HG03571 (cell line): ENCODE results near the gene HSPA4.
A peak's percentile ranks its signal among the peaks of the same experiment; 100 is the strongest.
"Not testable (repeated sequence)": the region's sequence is repeated elsewhere in the genome, so short reads cannot be mapped to it uniquely, and the experiment has no call there.

Experiments used
- ATAC-seq: cut with Tn5 transposase; IDR thresholded peaks from one replicate; pipeline ENCODE4 v1.9.1; 2021; ENCODE audit not compliant: unreplicated experiment

Gene HSPA4

GRCh38 chr5:133051542-133052316, at the start of gene HSPA4:
Gene HSPA4, plus strand, starts transcription at chr5:133052013. Its CDS starts 238 bp downstream, at chr5:133052251.
- peak; percentile 78 for ATAC-seq

- ATAC-seq = no peak
Measured at GRCh38 chr5:133006653-133007052, 45.2 kb upstream of the HSPA4 start.

GRCh38 chr5:133008455-133008854, 43.4 kb upstream of the HSPA4 start:
- not testable (repeated sequence) for ATAC-seq

GRCh38 chr5:133015466-133015865, 36.3 kb upstream of the HSPA4 start:
- ATAC-seq = no peak

GRCh38 chr5:133017964-133018363, 33.8 kb upstream of the HSPA4 start:
- ATAC-seq = no peak

- not testable (repeated sequence) for ATAC-seq
Measured at GRCh38 chr5:133019471-133019870, 32.3 kb upstream of the HSPA4 start.

- peak; percentile 97 for ATAC-seq
Measured at GRCh38 chr5:133025804-133026663, 25.8 kb upstream of the HSPA4 start, which contains the start of gene ZCCHC10. Gene ZCCHC10, minus strand, starts transcription at chr5:133026549. Its CDS starts 12 bp downstream, at chr5:133026537.

- ATAC-seq = no peak
Measured at GRCh38 chr5:133026664-133027153, 25.1 kb upstream of the HSPA4 start.

GRCh38 chr5:133029416-133029815, 22.4 kb upstream of the HSPA4 start:
- no peak for ATAC-seq

GRCh38 chr5:133030343-133031005, 21.3 kb upstream of the HSPA4 start:
- no peak for ATAC-seq

GRCh38 chr5:133032852-133033742, 18.7 kb upstream of the HSPA4 start:
- no peak for ATAC-seq

- ATAC-seq = no peak
Measured at GRCh38 chr5:133034064-133034463, 17.7 kb upstream of the HSPA4 start.

- no peak for ATAC-seq
Measured at GRCh38 chr5:133035224-133035623, 16.6 kb upstream of the HSPA4 start.

GRCh38 chr5:133036677-133037076, 15.1 kb upstream of the HSPA4 start:
- not testable (repeated sequence) for ATAC-seq

GRCh38 chr5:133041157-133041784, 10.5 kb upstream of the HSPA4 start:
- no peak for ATAC-seq

GRCh38 chr5:133041910-133042309, 9.9 kb upstream of the HSPA4 start:
- no peak for ATAC-seq

GRCh38 chr5:133046560-133046959, 5.3 kb upstream of the HSPA4 start:
- ATAC-seq = not testable (repeated sequence)

- ATAC-seq = no peak
Measured at GRCh38 chr5:133047404-133047803, 4.4 kb upstream of the HSPA4 start.

GRCh38 chr5:133048993-133049725, 2.7 kb upstream of the HSPA4 start:
- ATAC-seq = no peak
